PC-3 (cell line): Measurements from ENCODE around the gene UQCRQ. TPM values are rescaled to one million over a fixed set of nuclear protein-coding genes. Genes with fewer than 3 reads are reported as not detected.

ENCODE experiments used
- ATAC-seq: fragments of 200-7000 bp; cut with Tn5 transposase; 2 replicates; pipeline ENCODE4 v1.9.1; 2020; ENCODE audit warnings: mild to moderate bottlenecking, moderate library complexity
- BruUV-seq: library from RNA; stranded (reverse); fragments of 400-500 nt; replicated peaks from 2 replicates; lab custom pipeline; 2021; lab: Mats Ljungman, UMichigan
- CTCF ChIA-PET: fragments of 300-600 bp; sonication (Branson Sonifier 250); formaldehyde crosslinking; loops from one replicate; lab custom pipeline; 2022; ENCODE audit warnings: antibody characterized with exemption; lab: Charles Lee
- POLR2A ChIA-PET: fragments of 300-600 bp; sonication (Branson Sonifier 250); formaldehyde crosslinking; loops from one replicate; lab custom pipeline; 2022; ENCODE audit warnings: antibody characterized with exemption; ENCODE audit not compliant: unreplicated experiment; lab: Charles Lee
- DNase-seq: peaks from one replicate; pipeline ENCODE4 v3.0.0-alpha.2; 2015
- H2AFZ ChIP-seq: fragments of 300-600 bp; sonication (generic); 2 replicates; pipeline ENCODE4 v1.6.0; 2016; ENCODE audit warnings: antibody characterized with exemption, low read length
- H3F3A ChIP-seq: fragments of 300-600 bp; sonication (generic); one replicate; pipeline ENCODE4 v1.6.0; 2017; ENCODE audit warnings: antibody characterized with exemption, low read length, control low read depth, mild to moderate bottlenecking; ENCODE audit not compliant: unreplicated experiment
- H3K27ac ChIP-seq: fragments of 300-600 bp; sonication (generic); 2 replicates; pipeline ENCODE4 v1.5.1; 2016; ENCODE audit warnings: mild to moderate bottlenecking, low read length
- H3K27me3 ChIP-seq: fragments of 300-600 bp; sonication (generic); 2 replicates; pipeline ENCODE4 v1.6.1; 2016; ENCODE audit warnings: low read length, mixed read lengths
- H3K36me3 ChIP-seq: fragments of 300-600 bp; sonication (generic); 2 replicates; pipeline ENCODE4 v1.6.1; 2016; ENCODE audit warnings: low read depth, mixed run types, low read length, mixed read lengths
- H3K4me1 ChIP-seq: fragments of 300-600 bp; sonication (generic); 2 replicates; pipeline ENCODE4 v1.5.1; 2016; ENCODE audit warnings: low read length; ENCODE audit not compliant: insufficient read depth
- H3K4me2 ChIP-seq: fragments of 300-600 bp; sonication (generic); 2 replicates; pipeline ENCODE4 v1.6.0; 2016; ENCODE audit warnings: low read length
- H3K4me3 ChIP-seq: fragments of 300-600 bp; sonication (generic); 2 replicates; pipeline ENCODE4 v1.5.1; 2016; ENCODE audit warnings: mild to moderate bottlenecking, low read length, mixed read lengths
- H3K79me2 ChIP-seq: fragments of 300-600 bp; sonication (generic); 2 replicates; pipeline ENCODE4 v1.6.1; 2017; ENCODE audit warnings: low read length, mixed read lengths
- H3K9ac ChIP-seq: fragments of 300-600 bp; sonication (generic); 2 replicates; pipeline ENCODE4 v1.6.0; 2016; ENCODE audit warnings: mild to moderate bottlenecking, low read length
- H3K9me2 ChIP-seq: fragments of 300-600 bp; sonication (generic); replicated peaks from 2 replicates; pipeline ENCODE4 v1.6.1; 2016; ENCODE audit warnings: mixed run types, low read length, mixed read lengths
- H3K9me3 ChIP-seq: fragments of 300-600 bp; sonication (generic); 2 replicates; pipeline ENCODE4 v1.6.1; 2016; ENCODE audit warnings: low read length, mixed read lengths
- H4K20me1 ChIP-seq: fragments of 300-600 bp; sonication (generic); 2 replicates; pipeline ENCODE4 v1.6.1; 2016; ENCODE audit warnings: low read length, mixed read lengths
- CTCF ChIP-seq: fragments of 300-600 bp; sonication (generic); conservative IDR thresholded peaks from 2 replicates; pipeline ENCODE4 v1.5.1; 2017; ENCODE audit warnings: antibody characterized with exemption, low read depth, mild to moderate bottlenecking, low read length
- EZH2 ChIP-seq: fragments of 300-600 bp; sonication (generic); IDR thresholded peaks from one replicate; pipeline ENCODE4 v1.6.1; 2017; ENCODE audit warnings: antibody characterized with exemption, mild to moderate bottlenecking, low read length; ENCODE audit not compliant: unreplicated experiment
- EZH2phosphoT487 ChIP-seq: fragments of 300-600 bp; sonication (generic); IDR thresholded peaks from 2 replicates; pipeline ENCODE4 v1.6.1; 2018; ENCODE audit warnings: mild to moderate bottlenecking, antibody characterized with exemption, low read length, borderline replicate concordance
- intact Hi-C: fragments of 100-400 bp; cut with micrococcal nuclease; formaldehyde crosslinking; loops from 2 replicates; pipeline ENCODE4 v1.9.0; 2023
- total RNA-seq: library from RNA; depleted of rRNA; stranded (reverse); fragments of >200 nt; gene quantifications from 2 replicates; pipeline ENCODE4 v1.2.3, GENCODE V29; 2014

Gene UQCRQ
- total RNA-seq, 1 experiment from 2014 or later, result 198 TPM

DNA sequence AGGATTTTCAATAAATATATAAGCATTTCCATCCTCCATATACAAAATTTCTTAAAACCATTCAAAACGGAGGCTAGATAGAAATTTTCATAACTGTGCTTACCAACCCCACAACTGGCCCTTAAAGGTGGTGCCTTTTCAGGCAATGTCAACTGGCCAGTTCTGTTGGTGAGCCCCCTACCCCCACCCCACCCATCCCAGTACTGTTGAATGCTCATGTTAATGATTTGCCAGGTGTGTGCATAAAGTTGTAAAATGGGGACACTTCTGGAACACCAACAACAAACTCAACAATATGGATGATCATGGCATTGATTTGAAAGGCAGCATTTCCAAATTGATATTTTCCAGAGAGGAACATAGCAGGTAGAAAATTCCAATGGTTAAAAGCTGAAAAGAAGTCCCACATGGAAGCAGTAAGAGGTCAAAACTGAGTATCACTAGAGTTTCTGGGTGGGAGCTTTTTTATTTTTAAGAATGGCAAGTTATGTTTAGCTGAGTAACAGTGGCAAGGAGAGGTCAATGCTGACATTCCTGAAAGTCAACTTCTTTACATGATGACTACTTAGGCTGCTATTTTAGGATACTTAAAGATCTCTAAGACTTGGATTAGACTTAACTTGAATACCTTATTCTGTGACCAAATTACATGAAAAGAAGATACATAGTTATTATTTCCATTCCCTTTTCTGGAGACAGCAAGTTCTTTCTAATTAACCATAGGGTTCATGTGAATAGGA, 9.7 kb downstream of the UQCRQ start:
- H3K36me3 ChIP-seq, result peaks cover 11% of the 10 kb centered on the region; the same call in 1 of the 2 replicates
- H3K4me1 ChIP-seq, result no peaks in the 10 kb centered on the region
- H3K9ac ChIP-seq, result no peak overlapping the region
- BruUV-seq, result no TSS peak
- no peaks in the 10 kb centered on the region for H3F3A ChIP-seq
- no peaks in the 10 kb centered on the region for H3K9me3 ChIP-seq
- no peak overlapping the region for H3K4me2 ChIP-seq
- no peaks in the 10 kb centered on the region for H3K27me3 ChIP-seq
- intact Hi-C loops, result no loop called here
- H3K4me3 ChIP-seq, result no peak overlapping the region
- DNase-seq (no peak), ATAC-seq (no peak)
- no peaks in the 10 kb centered on the region for H4K20me1 ChIP-seq
- no peak overlapping the region for H2AFZ ChIP-seq
- H3K27ac ChIP-seq, result no peak overlapping the region
- ChIA-PET CTCF (no interaction called here), POLR2A (no interaction called here)
- no peaks in the 10 kb centered on the region for H3K9me2 ChIP-seq
- no peaks in the 10 kb centered on the region for H3K79me2 ChIP-seq
- no peak for TF ChIP-seq EZH2phosphoT487
- TF ChIP-seq EZH2, result no peak
- TF ChIP-seq CTCF, result no peak

DNA sequence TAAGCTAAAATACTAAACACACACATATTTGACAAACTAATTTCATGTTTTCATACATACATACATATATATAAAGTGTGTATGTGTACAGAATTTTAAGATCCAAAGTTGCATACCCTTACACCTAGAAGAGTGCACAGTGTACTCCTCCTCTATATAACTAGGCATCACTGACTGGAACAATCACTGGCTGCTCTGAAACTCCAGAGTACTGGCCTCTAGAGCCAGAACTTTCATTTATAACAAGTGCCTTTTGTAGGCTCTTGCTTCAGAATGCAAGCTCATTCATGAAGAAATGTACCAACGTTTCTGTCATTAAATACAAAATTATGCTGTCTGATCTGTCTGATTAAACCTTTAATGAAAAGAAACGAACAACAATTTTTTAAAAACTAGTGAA, 11.0 kb downstream of the UQCRQ start:
- no peaks in the 10 kb centered on the region for H4K20me1 ChIP-seq
- H3K27me3 ChIP-seq, result no peaks in the 10 kb centered on the region
- ChIA-PET POLR2A (no interaction called here), CTCF (no interaction called here)
- no peak overlapping the region for H3K9ac ChIP-seq
- no TSS peak for BruUV-seq
- H3K4me2 ChIP-seq, result no peak overlapping the region
- TF ChIP-seq EZH2phosphoT487 (no peak), CTCF (no peak), EZH2 (no peak)
- no peaks in the 10 kb centered on the region for H3K79me2 ChIP-seq
- H3K27ac ChIP-seq, result no peak overlapping the region
- no peaks in the 10 kb centered on the region for H3K9me2 ChIP-seq
- intact Hi-C loops, result no loop called here
- no peak for ATAC-seq
- H3K4me1 ChIP-seq, result no peaks in the 10 kb centered on the region
- peaks cover 17% of the 10 kb centered on the region; the same call in 1 of the 2 replicates for H3K36me3 ChIP-seq
- no peaks in the 10 kb centered on the region for H3K9me3 ChIP-seq
- H3F3A ChIP-seq, result no peaks in the 10 kb centered on the region
- DNase-seq, result no peak
- no peak overlapping the region for H3K4me3 ChIP-seq
- no peak overlapping the region for H2AFZ ChIP-seq

DNA sequence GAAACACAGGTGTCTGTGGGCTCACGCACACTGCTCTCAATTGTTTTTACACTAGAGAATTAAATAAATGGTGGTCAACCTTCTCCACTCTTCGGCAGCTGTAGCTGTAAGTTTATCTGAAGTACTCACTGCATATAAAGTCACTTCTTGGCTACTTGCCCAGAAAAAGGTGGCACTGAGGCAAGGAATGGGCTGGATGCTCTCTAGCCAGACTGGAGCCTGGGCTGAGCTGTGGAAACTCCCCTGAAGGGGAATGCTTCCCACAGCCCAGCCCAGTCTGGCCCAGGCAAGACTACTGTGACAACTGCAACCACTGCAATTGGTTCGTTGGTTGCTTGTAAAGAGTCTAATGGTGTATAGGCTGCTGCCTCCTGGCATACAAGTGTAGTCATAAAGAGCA, 11.5 kb downstream of the UQCRQ start:
- H3K79me2 ChIP-seq, result no peaks in the 10 kb centered on the region
- no peak overlapping the region for H3K4me2 ChIP-seq
- ChIA-PET CTCF (no interaction called here), POLR2A (interaction anchor here (0.5 kb wide), 1 partner anchor 1523 kb away, joined by 8 read pairs; no protein-coding TSS in a partner anchor)
- H3K36me3 ChIP-seq, result peaks cover 17% of the 10 kb centered on the region; the same call in 1 of the 2 replicates
- TF ChIP-seq EZH2phosphoT487 (no peak), CTCF (no peak), EZH2 (no peak)
- no peaks in the 10 kb centered on the region for H3F3A ChIP-seq
- H3K4me3 ChIP-seq, result no peak overlapping the region
- no peaks in the 10 kb centered on the region for H3K9me3 ChIP-seq
- H3K9me2 ChIP-seq, result no peaks in the 10 kb centered on the region
- no peak overlapping the region for H3K27ac ChIP-seq
- no peaks in the 10 kb centered on the region for H3K27me3 ChIP-seq
- H4K20me1 ChIP-seq, result no peaks in the 10 kb centered on the region
- H2AFZ ChIP-seq, result no peak overlapping the region
- intact Hi-C loops, result no loop called here
- DNase-seq (peak; percentile 16), ATAC-seq (no peak)
- no TSS peak for BruUV-seq
- H3K9ac ChIP-seq, result no peak overlapping the region
- H3K4me1 ChIP-seq, result no peaks in the 10 kb centered on the region
